Measurements from ENCODE around the gene RAE1. TPM values are rescaled to one million over a fixed set of nuclear protein-coding genes. Genes with fewer than 3 reads are reported as not detected.

RAE1 gene
- total RNA-seq, 1 experiment from 2014 or later, result 46.3 TPM

GRCh38 chr20:57426271-57426689 is 75.2 kb downstream of the RAE1 start:
- TF ChIP-seq CTCF (IDR thresholded peaks at IDR 0.05 in 2 of 3, conservative IDR thresholded peaks at IDR 0.05 in 1 of 3; ENCODE audit: borderline replicate concordance in 1 of 3, insufficient read depth in 1 of 3, low read depth in 2 of 3, low read length in 2 of 3), result 0 out of 6 replicates have a peak, but pooled peaks of 1 of the 3 experiments have one; percentile 21
- no peak for TF ChIP-seq TCF7L2 (IDR thresholded peaks at IDR 0.05; ENCODE audit: borderline replicate concordance, extremely low read depth, insufficient read depth, insufficient read length)
- Histone ChIP-seq H3K4me2 (ENCODE audit: low read length) (no peak overlapping the region), H3K36me3 (ENCODE audit: control insufficient read depth in 1 of 2, insufficient read depth in 2 of 2, low read length in 2 of 2) (no peaks in the 10 kb centered on the region), H3K27me3 (ENCODE audit: insufficient read depth, low read length) (no peaks in the 10 kb centered on the region), H3K27ac (ENCODE audit: low read depth, low read length) (no peak overlapping the region), H3K4me1 (ENCODE audit: control insufficient read depth in 1 of 2, insufficient read depth in 2 of 2, low read length in 2 of 2) (peaks cover 8 to 19% of the 10 kb centered on the region in 2 experiments), H3K9me3 (ENCODE audit: control insufficient read depth in 1 of 2, insufficient read depth in 1 of 2, low read depth in 1 of 2, low read length in 2 of 2) (no peaks in the 10 kb centered on the region), H3K9ac (ENCODE audit: low read length) (no peak overlapping the region), H3K4me3 (replicated peaks in 1 of 2; ENCODE audit: low read depth in 1 of 2, low read length in 2 of 2) (no peak overlapping the region), H3K9me2 (ENCODE audit: insufficient read depth) (no peaks in the 10 kb centered on the region), H2AFZ (ENCODE audit: low read depth, low read length, poor library complexity, severe bottlenecking) (no peak overlapping the region), H3K79me2 (ENCODE audit: insufficient read depth, low read length) (no peaks in the 10 kb centered on the region), H4K20me1 (ENCODE audit: insufficient read depth) (no peaks in the 10 kb centered on the region)
- intact Hi-C loops (cut with micrococcal nuclease), result no loop called here
- BruUV-seq (replicated peaks), result no TSS peak
- POLR2A ChIA-PET, result no interaction called here
- CTCF ChIA-PET, result interaction anchor here (1.3 kb wide), 1 partner anchor 9 kb away, joined by 3 read pairs; no protein-coding TSS in a partner anchor
- DNase-seq (ENCODE audit: low read depth, low spot score) (no peak), ATAC-seq (peak; percentile 37; the same call in 1 of the 2 replicates)
- RAD21 ChIA-PET (ENCODE audit: low non-redundant PET in 1 of 2, low total read pairs in 2 of 2, uncharacterized antibody in 2 of 2, unreplicated experiment in 2 of 2), result no interaction called here

DNA sequence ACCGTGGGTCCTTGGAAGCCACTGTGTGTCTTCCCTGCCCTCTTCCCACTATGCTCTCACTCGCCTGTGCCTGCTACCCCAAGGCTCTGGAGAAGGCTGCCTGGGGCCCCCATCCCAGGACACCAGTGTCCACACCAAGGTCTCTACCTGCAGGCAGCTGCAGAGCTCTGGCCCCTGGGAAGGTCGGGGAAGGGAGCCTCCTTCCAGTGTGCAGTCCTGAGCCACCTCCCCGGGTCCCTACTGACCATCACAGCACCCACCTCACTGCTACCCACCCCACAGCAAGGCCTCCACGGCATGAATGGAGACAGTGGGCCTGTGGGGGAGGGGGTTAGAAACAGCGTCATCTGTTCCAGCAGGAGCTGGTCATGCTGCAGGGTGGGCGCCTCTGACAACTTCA is 75.8 kb downstream of the RAE1 start:
- Histone ChIP-seq H3K4me3 (replicated peaks in 1 of 2; ENCODE audit: low read depth in 1 of 2, low read length in 2 of 2) (no peak overlapping the region), H3K27ac (ENCODE audit: low read depth, low read length) (no peak overlapping the region), H3K27me3 (ENCODE audit: insufficient read depth, low read length) (no peaks in the 10 kb centered on the region), H3K4me1 (ENCODE audit: control insufficient read depth in 1 of 2, insufficient read depth in 2 of 2, low read length in 2 of 2) (peaks cover 8 to 19% of the 10 kb centered on the region in 2 experiments), H3K36me3 (ENCODE audit: control insufficient read depth in 1 of 2, insufficient read depth in 2 of 2, low read length in 2 of 2) (no peaks in the 10 kb centered on the region), H3K9me3 (ENCODE audit: control insufficient read depth in 1 of 2, insufficient read depth in 1 of 2, low read depth in 1 of 2, low read length in 2 of 2) (no peaks in the 10 kb centered on the region), H2AFZ (ENCODE audit: low read depth, low read length, poor library complexity, severe bottlenecking) (no peak overlapping the region), H3K79me2 (ENCODE audit: insufficient read depth, low read length) (no peaks in the 10 kb centered on the region), H3K4me2 (ENCODE audit: low read length) (no peak overlapping the region), H3K9me2 (ENCODE audit: insufficient read depth) (no peaks in the 10 kb centered on the region), H4K20me1 (ENCODE audit: insufficient read depth) (no peaks in the 10 kb centered on the region), H3K9ac (ENCODE audit: low read length) (no peak overlapping the region)
- ChIA-PET POLR2A (no interaction called here), RAD21 (ENCODE audit: low non-redundant PET in 1 of 2, low total read pairs in 2 of 2, uncharacterized antibody in 2 of 2, unreplicated experiment in 2 of 2) (no interaction called here), CTCF (interaction anchor here (1.3 kb wide), 1 partner anchor 9 kb away, joined by 3 read pairs; no protein-coding TSS in a partner anchor)
- no peak for ATAC-seq
- intact Hi-C loops (cut with micrococcal nuclease), result no loop called here
- no TSS peak for BruUV-seq (replicated peaks)
- no peak for DNase-seq (ENCODE audit: low read depth, low spot score)
- TF ChIP-seq EZH2 (IDR thresholded peaks at IDR 0.05) (no peak), CBX3 (IDR thresholded peaks at IDR 0.05; ENCODE audit: low read depth) (no peak), RAD21 (IDR thresholded peaks at IDR 0.05; ENCODE audit: low read depth) (no peak), EGR1 (IDR thresholded peaks at IDR 0.05; ENCODE audit: low read depth) (no peak), CEBPB (IDR thresholded peaks at IDR 0.05; ENCODE audit: low read depth) (no peak), JUND (IDR thresholded peaks at IDR 0.05) (no peak), CTCF (IDR thresholded peaks at IDR 0.05 in 2 of 3, conservative IDR thresholded peaks at IDR 0.05 in 1 of 3; ENCODE audit: borderline replicate concordance in 1 of 3, insufficient read depth in 1 of 3, low read depth in 2 of 3, low read length in 2 of 3) (no peak), ZFX (IDR thresholded peaks at IDR 0.05) (no peak), EZH2phosphoT487 (IDR thresholded peaks at IDR 0.05; ENCODE audit: borderline replicate concordance) (no peak), ELF1 (IDR thresholded peaks at IDR 0.05; ENCODE audit: borderline replicate concordance, low read depth) (no peak)
- TF ChIP-seq, protein P1, sequence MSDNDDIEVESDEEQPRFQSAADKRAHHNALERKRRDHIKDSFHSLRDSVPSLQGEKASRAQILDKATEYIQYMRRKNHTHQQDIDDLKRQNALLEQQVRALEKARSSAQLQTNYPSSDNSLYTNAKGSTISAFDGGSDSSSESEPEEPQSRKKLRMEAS (IDR thresholded peaks at IDR 0.05), result no peak
- TF ChIP-seq, protein P2, sequence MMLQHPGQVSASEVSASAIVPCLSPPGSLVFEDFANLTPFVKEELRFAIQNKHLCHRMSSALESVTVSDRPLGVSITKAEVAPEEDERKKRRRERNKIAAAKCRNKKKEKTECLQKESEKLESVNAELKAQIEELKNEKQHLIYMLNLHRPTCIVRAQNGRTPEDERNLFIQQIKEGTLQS (IDR thresholded peaks at IDR 0.05), result no peak
- TF ChIP-seq, protein P3, sequence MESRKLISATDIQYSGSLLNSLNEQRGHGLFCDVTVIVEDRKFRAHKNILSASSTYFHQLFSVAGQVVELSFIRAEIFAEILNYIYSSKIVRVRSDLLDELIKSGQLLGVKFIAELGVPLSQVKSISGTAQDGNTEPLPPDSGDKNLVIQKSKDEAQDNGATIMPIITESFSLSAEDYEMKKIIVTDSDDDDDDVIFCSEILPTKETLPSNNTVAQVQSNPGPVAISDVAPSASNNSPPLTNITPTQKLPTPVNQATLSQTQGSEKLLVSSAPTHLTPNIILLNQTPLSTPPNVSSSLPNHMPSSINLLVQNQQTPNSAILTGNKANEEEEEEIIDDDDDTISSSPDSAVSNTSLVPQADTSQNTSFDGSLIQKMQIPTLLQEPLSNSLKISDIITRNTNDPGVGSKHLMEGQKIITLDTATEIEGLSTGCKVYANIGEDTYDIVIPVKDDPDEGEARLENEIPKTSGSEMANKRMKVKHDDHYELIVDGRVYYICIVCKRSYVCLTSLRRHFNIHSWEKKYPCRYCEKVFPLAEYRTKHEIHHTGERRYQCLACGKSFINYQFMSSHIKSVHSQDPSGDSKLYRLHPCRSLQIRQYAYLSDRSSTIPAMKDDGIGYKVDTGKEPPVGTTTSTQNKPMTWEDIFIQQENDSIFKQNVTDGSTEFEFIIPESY (IDR thresholded peaks at IDR 0.05; ENCODE audit: extremely low read depth, insufficient replicate concordance, low read length), result no peak

Measured in HCT116 (cell line).